Osteoblast (primary cell): Measurements from ENCODE around the gene DMGDH. TPM values are rescaled to one million over a fixed set of nuclear protein-coding genes. Genes with fewer than 3 reads are reported as not detected.

Source experiments
- DNase-seq: peaks from one replicate; pipeline ENCODE4 v3.0.0; 2011; ENCODE audit warnings: low spot score, mixed read lengths; ENCODE audit not compliant: insufficient read length; ENCODE audit errors: missing footprints
- H2AFZ ChIP-seq: 2 replicates; pipeline ENCODE4 v1.6.0; 2011; ENCODE audit warnings: mild to moderate bottlenecking, low read length
- H3K27ac ChIP-seq: 2 replicates; pipeline ENCODE4 v1.5.1; 2011; ENCODE audit warnings: mild to moderate bottlenecking, low read depth, low read length, moderate library complexity
- H3K27me3 ChIP-seq: 2 replicates; pipeline ENCODE4 v1.6.0; 2012; ENCODE audit warnings: mild to moderate bottlenecking, control low read depth, inconsistent platforms, low read length, moderate library complexity; ENCODE audit not compliant: insufficient read depth
- H3K36me3 ChIP-seq: 2 replicates; pipeline ENCODE4 v1.5.1; 2011; ENCODE audit warnings: mild to moderate bottlenecking, low read length, control low read depth, moderate library complexity; ENCODE audit not compliant: insufficient read depth
- H3K4me1 ChIP-seq: 2 replicates; pipeline ENCODE4 v1.5.1; 2011; ENCODE audit warnings: mild to moderate bottlenecking, low read length, control low read depth, moderate library complexity; ENCODE audit not compliant: insufficient read depth
- H3K4me2 ChIP-seq: 2 replicates; pipeline ENCODE4 v1.6.0; 2011; ENCODE audit warnings: mild to moderate bottlenecking, low read length; ENCODE audit not compliant: insufficient read depth
- H3K4me3 ChIP-seq: fragments of 200-600 bp; sonication (generic); 3 replicates; pipeline ENCODE4 v1.5.1; 2012; ENCODE audit warnings: mild to moderate bottlenecking, low read length, inconsistent platforms; ENCODE audit not compliant: insufficient read depth
- H3K79me2 ChIP-seq: 2 replicates; pipeline ENCODE4 v1.6.0; 2012; ENCODE audit warnings: mild to moderate bottlenecking, low read length, control low read depth, inconsistent platforms; ENCODE audit not compliant: insufficient read depth
- H3K9me3 ChIP-seq: 2 replicates; pipeline ENCODE4 v1.5.1; 2011; ENCODE audit warnings: low read depth, low read length, control low read depth
- H4K20me1 ChIP-seq: 2 replicates; pipeline ENCODE4 v1.6.0; 2012; ENCODE audit warnings: mild to moderate bottlenecking, low read length, control low read depth; ENCODE audit not compliant: insufficient read depth
- CTCF ChIP-seq: IDR thresholded peaks from 2 replicates; pipeline ENCODE4 v1.5.1; 2011; ENCODE audit warnings: mild to moderate bottlenecking, low read depth, low read length, moderate library complexity; ENCODE audit errors: extremely low read depth
- total RNA-seq: library from RNA; depleted of rRNA; stranded (reverse); fragments of >200 nt; gene quantifications from 2 replicates; pipeline ENCODE4 v1.2.3, GENCODE V29; 2012

The DMGDH gene
- total RNA-seq, 1 donor, result 7.2 TPM

- Histone ChIP-seq H3K27ac (no peak overlapping the region), H3K9me3 (no peaks in the 10 kb centered on the region), H3K27me3 (no peaks in the 10 kb centered on the region), H3K36me3 (no peaks in the 10 kb centered on the region), H3K79me2 (no peaks in the 10 kb centered on the region), H4K20me1 (no peaks in the 10 kb centered on the region), H2AFZ (no peak overlapping the region), H3K4me1 (no peaks in the 10 kb centered on the region), H3K4me3 (no peak overlapping the region), H3K4me2 (no peak overlapping the region)
- TF ChIP-seq CTCF, result no peak
- no peak for DNase-seq
These were observed 73.9 kb downstream of the DMGDH start for GRCh38 chr5:78995521-78996007.

GRCh38 chr5:78993165-78993564 is 76.3 kb downstream of the DMGDH start:
- no peak overlapping the region for H3K27ac ChIP-seq
- no peak overlapping the region for H2AFZ ChIP-seq
- no peak overlapping the region for H3K4me3 ChIP-seq
- DNase-seq, result no peak
- H3K36me3 ChIP-seq, result no peaks in the 10 kb centered on the region
- H3K4me1 ChIP-seq, result no peaks in the 10 kb centered on the region
- H3K79me2 ChIP-seq, result no peaks in the 10 kb centered on the region
- no peaks in the 10 kb centered on the region for H3K27me3 ChIP-seq
- no peaks in the 10 kb centered on the region for H4K20me1 ChIP-seq
- H3K9me3 ChIP-seq, result no peaks in the 10 kb centered on the region
- H3K4me2 ChIP-seq, result no peak overlapping the region
- TF ChIP-seq CTCF, result no peak

GRCh38 chr5:78992146-78992545 is 77.3 kb downstream of the DMGDH start:
- DNase-seq, result no peak
- H3K9me3 ChIP-seq, result no peaks in the 10 kb centered on the region
- TF ChIP-seq CTCF, result no peak
- H3K27ac ChIP-seq, result no peak overlapping the region
- H3K4me2 ChIP-seq, result no peak overlapping the region
- H3K27me3 ChIP-seq, result no peaks in the 10 kb centered on the region
- no peaks in the 10 kb centered on the region for H3K36me3 ChIP-seq
- H2AFZ ChIP-seq, result no peak overlapping the region
- no peaks in the 10 kb centered on the region for H4K20me1 ChIP-seq
- no peaks in the 10 kb centered on the region for H3K79me2 ChIP-seq
- H3K4me1 ChIP-seq, result no peaks in the 10 kb centered on the region
- no peak overlapping the region for H3K4me3 ChIP-seq

- no peak overlapping the region for H3K27ac ChIP-seq
- no peak overlapping the region for H2AFZ ChIP-seq
- H3K4me1 ChIP-seq, result peaks cover 9% of the 10 kb centered on the region
- H3K27me3 ChIP-seq, result no peaks in the 10 kb centered on the region
- H3K4me3 ChIP-seq, result no peak overlapping the region
- H3K9me3 ChIP-seq, result no peaks in the 10 kb centered on the region
- H3K36me3 ChIP-seq, result no peaks in the 10 kb centered on the region
- no peak for TF ChIP-seq CTCF
- no peaks in the 10 kb centered on the region for H4K20me1 ChIP-seq
- H3K79me2 ChIP-seq, result peaks cover 2% of the 10 kb centered on the region
- no peak for DNase-seq
- H3K4me2 ChIP-seq, result no peak overlapping the region
These were observed 80.4 kb downstream of the DMGDH start for GRCh38 chr5:78989080-78989479.
